Retinal pigment epithelial cell (primary cell): ENCODE results near the gene PNRC2.
"Not testable (repeated sequence)": the region's sequence is repeated elsewhere in the genome, so short reads cannot be mapped to it uniquely, and the experiment has no call there.

Experiments
- DNase-seq: peaks from one replicate; pipeline ENCODE4 v3.0.0-alpha.2; 2010; ENCODE audit warnings: low read depth
- H3K4me3 ChIP-seq: 2 replicates; pipeline ENCODE4 v1.5.1; 2011; ENCODE audit warnings: mild to moderate bottlenecking, low read length, control low read depth, moderate library complexity
- TF ChIP-seq, protein P1 (sequence below): conservative IDR thresholded peaks from 2 replicates; pipeline ENCODE4 v1.5.1; 2011; ENCODE audit warnings: low read depth, low read length, control low read depth, inconsistent platforms

PNRC2 gene

DNA sequence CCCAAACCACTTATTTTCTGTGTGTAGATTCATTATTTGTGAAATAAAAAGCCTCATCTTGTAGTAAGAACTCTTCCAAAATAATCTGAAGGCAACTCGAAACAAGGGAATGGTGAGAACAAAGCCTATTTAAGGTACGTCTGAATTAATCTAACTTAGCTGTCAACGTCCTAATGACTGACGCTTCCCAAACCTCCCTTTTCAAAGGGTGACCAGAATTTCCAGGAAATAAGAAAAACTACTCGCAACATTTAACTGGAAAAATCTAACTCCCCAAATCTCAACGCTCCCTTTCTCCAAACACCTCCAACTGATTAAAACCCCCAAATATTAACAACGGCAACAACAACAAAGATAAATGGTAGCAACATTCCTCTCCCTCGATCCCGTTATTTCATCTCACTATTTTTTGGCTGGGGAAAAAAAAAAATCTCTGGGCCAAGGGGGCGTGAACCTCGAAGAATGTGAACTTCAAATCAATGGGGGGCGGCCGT is 19.8 kb downstream of the PNRC2 start:
- DNase-seq, result no peak
- H3K4me3 ChIP-seq, result peak overlapping the region; percentile 95
- TF ChIP-seq, protein P1, sequence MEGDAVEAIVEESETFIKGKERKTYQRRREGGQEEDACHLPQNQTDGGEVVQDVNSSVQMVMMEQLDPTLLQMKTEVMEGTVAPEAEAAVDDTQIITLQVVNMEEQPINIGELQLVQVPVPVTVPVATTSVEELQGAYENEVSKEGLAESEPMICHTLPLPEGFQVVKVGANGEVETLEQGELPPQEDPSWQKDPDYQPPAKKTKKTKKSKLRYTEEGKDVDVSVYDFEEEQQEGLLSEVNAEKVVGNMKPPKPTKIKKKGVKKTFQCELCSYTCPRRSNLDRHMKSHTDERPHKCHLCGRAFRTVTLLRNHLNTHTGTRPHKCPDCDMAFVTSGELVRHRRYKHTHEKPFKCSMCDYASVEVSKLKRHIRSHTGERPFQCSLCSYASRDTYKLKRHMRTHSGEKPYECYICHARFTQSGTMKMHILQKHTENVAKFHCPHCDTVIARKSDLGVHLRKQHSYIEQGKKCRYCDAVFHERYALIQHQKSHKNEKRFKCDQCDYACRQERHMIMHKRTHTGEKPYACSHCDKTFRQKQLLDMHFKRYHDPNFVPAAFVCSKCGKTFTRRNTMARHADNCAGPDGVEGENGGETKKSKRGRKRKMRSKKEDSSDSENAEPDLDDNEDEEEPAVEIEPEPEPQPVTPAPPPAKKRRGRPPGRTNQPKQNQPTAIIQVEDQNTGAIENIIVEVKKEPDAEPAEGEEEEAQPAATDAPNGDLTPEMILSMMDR, result no peak

DNA sequence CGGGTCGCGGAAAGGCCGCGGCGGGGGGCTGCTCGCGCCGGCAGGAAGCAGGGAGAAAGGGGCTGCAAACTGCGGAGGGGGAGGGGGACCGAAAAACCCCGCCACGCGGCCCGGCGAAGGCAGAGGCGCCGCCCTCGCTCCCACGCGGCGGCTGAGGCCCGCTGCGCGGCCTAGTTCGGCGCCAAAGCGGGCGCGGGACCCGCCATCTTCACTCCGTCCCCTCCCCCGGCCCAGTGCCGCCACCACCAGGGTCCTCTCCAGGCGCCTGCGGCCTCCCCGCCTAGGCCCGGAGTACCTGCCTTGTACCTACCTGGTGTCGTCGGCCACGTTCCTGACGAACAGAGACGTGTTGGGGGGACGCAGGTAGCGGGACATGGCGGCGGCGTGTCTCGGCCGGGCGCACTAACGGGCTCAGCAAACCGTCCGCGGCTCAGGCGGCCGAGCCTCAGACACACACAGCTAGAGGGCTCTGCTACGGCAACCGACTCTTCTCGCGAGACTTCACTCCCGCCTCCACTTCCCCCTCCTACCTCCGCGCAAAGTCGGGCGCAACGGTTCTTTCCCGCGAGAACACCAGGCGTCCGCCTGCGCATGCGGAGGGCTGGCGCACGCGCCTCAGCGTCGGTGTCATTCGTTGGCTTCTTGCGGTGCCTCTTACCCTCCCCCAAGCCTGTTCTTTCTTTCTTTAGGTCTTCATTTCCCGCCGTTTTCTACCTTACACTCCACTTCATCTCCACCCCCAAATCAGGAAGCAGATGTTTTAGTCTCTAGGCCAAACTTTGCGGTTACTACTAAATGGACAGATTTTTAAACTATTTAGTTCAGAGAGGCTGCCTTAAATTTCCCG is 20.5 kb downstream of the PNRC2 start, which contains the start of gene SRSF10:
Gene SRSF10 (minus strand): TSS at position 447 of the 847 bp plus-strand sequence. CDS start 72 bp downstream, at position 375.
- peak; percentile 95 for DNase-seq
- H3K4me3 ChIP-seq, result peak within 1 kb of the TSS; percentile 95
- TF ChIP-seq, protein P1, result peak; percentile 26

DNA sequence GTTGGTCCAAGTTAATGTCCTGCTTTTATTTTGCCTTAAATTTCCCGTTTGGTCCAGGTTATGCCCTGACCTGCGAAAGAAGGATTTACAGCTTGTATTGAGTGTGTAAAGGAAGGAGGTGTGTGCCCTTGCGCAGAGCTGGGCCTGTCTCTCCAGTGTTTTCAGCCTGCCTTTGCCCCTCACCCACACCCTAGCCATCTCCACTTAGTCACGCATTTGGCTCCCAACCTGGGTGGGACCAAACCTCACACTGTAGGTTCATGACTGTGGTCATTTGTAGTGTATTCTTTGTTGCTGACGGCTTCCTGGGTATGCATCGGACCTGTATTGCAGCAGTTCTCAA is 21.1 kb downstream of the PNRC2 start:
- TF ChIP-seq, protein P1, result no peak
- H3K4me3 ChIP-seq, result peak overlapping the region; percentile 95

DNA sequence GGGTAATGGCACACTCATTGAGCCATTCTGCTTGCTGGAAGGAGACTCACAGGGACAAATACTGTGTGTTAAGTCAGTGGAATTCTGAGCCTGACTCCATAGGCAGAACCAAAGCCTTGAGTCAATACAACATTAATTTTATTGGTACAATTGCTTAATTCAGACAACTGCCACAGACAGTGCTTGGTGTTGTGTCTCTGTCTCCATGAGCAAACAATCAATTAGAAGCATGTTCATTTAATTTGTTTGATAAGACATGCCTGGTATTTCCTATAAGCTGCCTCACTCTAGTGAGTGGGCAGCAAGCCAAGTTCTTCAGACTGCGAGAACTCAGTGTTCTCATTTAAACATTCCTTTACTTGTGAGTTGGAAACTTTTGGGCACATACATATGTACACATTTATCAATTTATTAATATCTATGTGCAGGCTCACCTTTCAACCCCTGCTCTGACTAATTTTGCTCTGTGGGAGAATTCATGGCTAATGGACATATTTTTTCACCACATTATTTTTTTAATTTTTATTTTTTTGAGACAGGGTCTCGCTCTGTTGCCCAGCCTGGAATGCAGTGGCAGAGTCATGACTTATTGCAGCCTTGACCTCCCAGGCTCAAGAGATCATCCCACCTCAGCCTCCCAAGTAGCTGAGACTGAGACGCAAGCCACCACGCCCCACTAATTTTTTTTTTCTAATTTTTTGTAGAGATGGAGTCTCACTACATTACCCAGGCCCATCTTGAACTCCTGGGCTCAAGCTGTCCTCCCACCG is 25.0 kb downstream of the PNRC2 start:
- peak; percentile 71 for DNase-seq
- TF ChIP-seq, protein P1, result no peak
- no peak overlapping the region for H3K4me3 ChIP-seq

More for the DNA sequence above, 21.1 kb downstream of the PNRC2 start:
- no peak for DNase-seq

DNA sequence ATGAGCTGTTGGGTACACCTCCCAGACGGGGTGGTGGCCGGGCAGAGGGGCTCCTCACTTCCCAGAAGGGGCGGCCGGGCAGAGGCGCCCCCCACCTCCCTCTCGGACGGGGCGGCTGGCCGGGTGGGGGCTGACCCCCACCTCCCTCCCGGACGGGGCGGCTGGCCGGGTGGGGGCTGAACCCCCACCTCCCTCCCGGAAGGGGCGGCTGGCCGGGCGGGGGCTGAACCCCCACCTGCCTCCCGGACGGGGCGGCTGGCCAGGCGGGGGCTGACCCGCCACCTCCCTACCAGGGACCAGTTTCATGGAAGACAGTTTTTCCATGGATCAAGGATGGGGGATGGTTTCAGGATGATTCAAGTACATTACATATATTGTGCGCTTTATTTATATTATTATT is 27.4 kb downstream of the PNRC2 start:
- DNase-seq, H3K4me3 ChIP-seq: not testable (repeated sequence)

DNA sequence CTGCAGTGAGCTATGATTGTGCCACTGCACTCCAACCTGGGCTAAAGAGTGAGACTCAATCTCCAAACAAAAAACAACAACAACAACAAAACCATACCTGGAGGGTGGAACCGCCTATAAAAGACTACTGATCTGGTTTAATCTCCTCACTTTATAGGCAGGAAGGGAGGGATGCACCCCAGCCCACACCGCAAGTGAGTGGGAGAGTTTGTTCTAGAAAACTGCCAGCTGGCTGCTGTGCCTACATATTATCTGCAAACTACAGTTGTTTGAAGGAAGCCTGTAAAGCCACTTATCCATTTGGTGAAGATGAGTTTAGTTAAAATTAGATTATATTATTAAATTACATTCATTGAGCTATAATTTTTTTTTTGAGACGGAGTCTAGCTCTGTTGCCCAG is 29.6 kb downstream of the PNRC2 start:
- DNase-seq, result no peak
- TF ChIP-seq, protein P1, result no peak

DNA sequence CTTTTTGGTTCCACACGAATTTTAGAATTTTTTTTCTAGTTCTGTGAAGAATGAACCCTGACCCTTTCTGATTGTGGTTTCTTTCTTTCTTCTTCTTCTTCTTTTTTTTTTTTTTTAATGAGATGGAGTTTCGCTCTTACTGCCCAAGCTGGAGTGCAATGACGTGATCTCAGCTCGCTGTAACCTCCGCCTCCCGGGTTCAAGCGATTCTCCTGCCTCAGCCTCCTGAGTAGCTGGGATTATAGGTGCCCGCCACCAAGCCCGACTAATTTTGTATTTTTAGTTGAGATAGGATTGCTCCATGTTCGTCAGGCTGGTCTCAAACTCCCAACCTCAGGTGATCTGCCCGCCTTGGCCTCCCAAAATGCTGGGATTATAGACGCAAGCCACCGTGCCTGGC is 32.4 kb downstream of the PNRC2 start:
- not testable (repeated sequence) for DNase-seq

More for the DNA sequence above, 29.6 kb downstream of the PNRC2 start:
- no peak overlapping the region for H3K4me3 ChIP-seq

More for the DNA sequence above, 32.4 kb downstream of the PNRC2 start:
- H3K4me3 ChIP-seq, result not testable (repeated sequence)
